ENCODE data around the gene LETM1. TPM values are rescaled to one million over a fixed set of nuclear protein-coding genes. Genes with fewer than 3 reads are reported as not detected.

The LETM1 gene
- total and polyA plus RNA-seq, 2 of the 13 experiments (the other 11 are each of a cell fraction or from before 2014, with no cell fraction given), result 9.7 to 41.6 TPM

GRCh38 chr4:1786544-1787362 is 69.2 kb downstream of the LETM1 start (continued):
- no peak for TF ChIP-seq SETDB1 (CRISPR knock-in tag; IDR thresholded peaks at IDR 0.05; ENCODE audit: borderline replicate concordance)
- TF ChIP-seq IRF2 (CRISPR knock-in tag; IDR thresholded peaks at IDR 0.05), result no peak
- no peak for TF ChIP-seq ZEB1 (IDR thresholded peaks at IDR 0.05; ENCODE audit: insufficient replicate concordance, low read depth)
- TF ChIP-seq, protein P1, sequence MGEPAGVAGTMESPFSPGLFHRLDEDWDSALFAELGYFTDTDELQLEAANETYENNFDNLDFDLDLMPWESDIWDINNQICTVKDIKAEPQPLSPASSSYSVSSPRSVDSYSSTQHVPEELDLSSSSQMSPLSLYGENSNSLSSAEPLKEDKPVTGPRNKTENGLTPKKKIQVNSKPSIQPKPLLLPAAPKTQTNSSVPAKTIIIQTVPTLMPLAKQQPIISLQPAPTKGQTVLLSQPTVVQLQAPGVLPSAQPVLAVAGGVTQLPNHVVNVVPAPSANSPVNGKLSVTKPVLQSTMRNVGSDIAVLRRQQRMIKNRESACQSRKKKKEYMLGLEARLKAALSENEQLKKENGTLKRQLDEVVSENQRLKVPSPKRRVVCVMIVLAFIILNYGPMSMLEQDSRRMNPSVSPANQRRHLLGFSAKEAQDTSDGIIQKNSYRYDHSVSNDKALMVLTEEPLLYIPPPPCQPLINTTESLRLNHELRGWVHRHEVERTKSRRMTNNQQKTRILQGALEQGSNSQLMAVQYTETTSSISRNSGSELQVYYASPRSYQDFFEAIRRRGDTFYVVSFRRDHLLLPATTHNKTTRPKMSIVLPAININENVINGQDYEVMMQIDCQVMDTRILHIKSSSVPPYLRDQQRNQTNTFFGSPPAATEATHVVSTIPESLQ (CRISPR knock-in tag; conservative IDR thresholded peaks at IDR 0.05), result no peak
- TF ChIP-seq GABPB1 (CRISPR knock-in tag; IDR thresholded peaks at IDR 0.05), result peak; percentile 54; the same call in 1 of the 2 replicates
- TF ChIP-seq MIXL1 (CRISPR knock-in tag; IDR thresholded peaks at IDR 0.05), result no peak
- TF ChIP-seq, protein P2, sequence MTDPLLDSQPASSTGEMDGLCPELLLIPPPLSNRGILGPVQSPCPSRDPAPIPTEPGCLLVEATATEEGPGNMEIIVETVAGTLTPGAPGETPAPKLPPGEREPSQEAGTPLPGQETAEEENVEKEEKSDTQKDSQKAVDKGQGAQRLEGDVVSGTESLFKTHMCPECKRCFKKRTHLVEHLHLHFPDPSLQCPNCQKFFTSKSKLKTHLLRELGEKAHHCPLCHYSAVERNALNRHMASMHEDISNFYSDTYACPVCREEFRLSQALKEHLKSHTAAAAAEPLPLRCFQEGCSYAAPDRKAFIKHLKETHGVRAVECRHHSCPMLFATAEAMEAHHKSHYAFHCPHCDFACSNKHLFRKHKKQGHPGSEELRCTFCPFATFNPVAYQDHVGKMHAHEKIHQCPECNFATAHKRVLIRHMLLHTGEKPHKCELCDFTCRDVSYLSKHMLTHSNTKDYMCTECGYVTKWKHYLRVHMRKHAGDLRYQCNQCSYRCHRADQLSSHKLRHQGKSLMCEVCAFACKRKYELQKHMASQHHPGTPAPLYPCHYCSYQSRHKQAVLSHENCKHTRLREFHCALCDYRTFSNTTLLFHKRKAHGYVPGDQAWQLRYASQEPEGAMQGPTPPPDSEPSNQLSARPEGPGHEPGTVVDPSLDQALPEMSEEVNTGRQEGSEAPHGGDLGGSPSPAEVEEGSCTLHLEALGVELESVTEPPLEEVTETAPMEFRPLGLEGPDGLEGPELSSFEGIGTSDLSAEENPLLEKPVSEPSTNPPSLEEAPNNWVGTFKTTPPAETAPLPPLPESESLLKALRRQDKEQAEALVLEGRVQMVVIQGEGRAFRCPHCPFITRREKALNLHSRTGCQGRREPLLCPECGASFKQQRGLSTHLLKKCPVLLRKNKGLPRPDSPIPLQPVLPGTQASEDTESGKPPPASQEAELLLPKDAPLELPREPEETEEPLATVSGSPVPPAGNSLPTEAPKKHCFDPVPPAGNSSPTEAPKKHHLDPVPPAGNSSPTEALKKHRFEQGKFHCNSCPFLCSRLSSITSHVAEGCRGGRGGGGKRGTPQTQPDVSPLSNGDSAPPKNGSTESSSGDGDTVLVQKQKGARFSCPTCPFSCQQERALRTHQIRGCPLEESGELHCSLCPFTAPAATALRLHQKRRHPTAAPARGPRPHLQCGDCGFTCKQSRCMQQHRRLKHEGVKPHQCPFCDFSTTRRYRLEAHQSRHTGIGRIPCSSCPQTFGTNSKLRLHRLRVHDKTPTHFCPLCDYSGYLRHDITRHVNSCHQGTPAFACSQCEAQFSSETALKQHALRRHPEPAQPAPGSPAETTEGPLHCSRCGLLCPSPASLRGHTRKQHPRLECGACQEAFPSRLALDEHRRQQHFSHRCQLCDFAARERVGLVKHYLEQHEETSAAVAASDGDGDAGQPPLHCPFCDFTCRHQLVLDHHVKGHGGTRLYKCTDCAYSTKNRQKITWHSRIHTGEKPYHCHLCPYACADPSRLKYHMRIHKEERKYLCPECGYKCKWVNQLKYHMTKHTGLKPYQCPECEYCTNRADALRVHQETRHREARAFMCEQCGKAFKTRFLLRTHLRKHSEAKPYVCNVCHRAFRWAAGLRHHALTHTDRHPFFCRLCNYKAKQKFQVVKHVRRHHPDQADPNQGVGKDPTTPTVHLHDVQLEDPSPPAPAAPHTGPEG (CRISPR knock-in tag; IDR thresholded peaks at IDR 0.05), result no peak
- no peak for TF ChIP-seq MTERF4 (CRISPR knock-in tag; IDR thresholded peaks at IDR 0.05)
- TF ChIP-seq ZNF574 (CRISPR knock-in tag; IDR thresholded peaks at IDR 0.05), result 0 out of 2 replicates have a peak, but pooled peaks have one; percentile 25
- no peak for TF ChIP-seq MYNN (CRISPR knock-in tag; IDR thresholded peaks at IDR 0.05; ENCODE audit: low read depth)
- TF ChIP-seq ZNF557 (CRISPR knock-in tag; IDR thresholded peaks at IDR 0.05), result no peak
- TF ChIP-seq NCOA2 (CRISPR knock-in tag; IDR thresholded peaks at IDR 0.05), result no peak
- TF ChIP-seq ZNF275 (CRISPR knock-in tag; IDR thresholded peaks at IDR 0.05; ENCODE audit: borderline replicate concordance), result no peak
- TF ChIP-seq TGIF2 (CRISPR knock-in tag; IDR thresholded peaks at IDR 0.05), result peak; percentile 92
- TF ChIP-seq ZNF660 (CRISPR knock-in tag; IDR thresholded peaks at IDR 0.05; ENCODE audit: borderline replicate concordance, low read depth), result no peak
- peak; percentile 87 for TF ChIP-seq SAP130 (CRISPR knock-in tag; IDR thresholded peaks at IDR 0.05; ENCODE audit: low read depth)
